Epithelial cell of esophagus (primary cell): ENCODE measurements around the gene ARID1A.

ENCODE experiments used
- DNase-seq: peaks from one replicate; pipeline ENCODE4 v3.0.0; 2010; ENCODE audit warnings: low read depth
- H3K4me3 ChIP-seq: 2 replicates; pipeline ENCODE4 v1.5.1; 2011; ENCODE audit warnings: mild to moderate bottlenecking, low read length, control low read depth
- CTCF ChIP-seq: IDR thresholded peaks from 2 replicates; pipeline ENCODE4 v1.5.1; 2011; ENCODE audit warnings: low read depth, mild to moderate bottlenecking, low read length, control low read depth, inconsistent platforms; ENCODE audit not compliant: insufficient read depth; ENCODE audit errors: missing control alignments

Gene ARID1A

GRCh38 chr1:26686795-26687194 lies 9.0 kb upstream of the ARID1A start:
- H3K4me3 ChIP-seq, result no peak overlapping the region
- TF ChIP-seq CTCF, result no peak
- DNase-seq, result no peak

- no peak for TF ChIP-seq CTCF
- no peak for DNase-seq
- no peak overlapping the region for H3K4me3 ChIP-seq
Observed at GRCh38 chr1:26689504-26689903, 6.3 kb upstream of the ARID1A start.

DNA sequence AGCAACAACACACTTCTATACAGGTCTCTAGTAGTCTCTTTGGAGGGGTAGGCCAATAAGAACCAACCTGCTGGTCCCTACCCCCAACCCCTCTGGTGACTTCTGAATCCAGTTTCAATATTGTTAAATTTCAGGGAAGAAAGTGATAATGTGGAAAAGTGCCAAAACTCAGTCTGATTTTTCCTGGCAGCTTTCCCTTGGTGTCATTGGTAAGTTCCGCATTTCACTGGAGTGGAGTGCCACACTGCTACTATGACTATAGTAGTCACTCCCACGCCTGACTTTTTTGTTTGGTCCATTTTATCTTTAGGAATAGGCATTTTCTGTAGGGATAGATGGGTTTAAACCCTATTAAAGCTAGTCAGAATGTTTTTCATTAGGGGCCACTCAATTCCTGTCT lies 5.7 kb upstream of the ARID1A start:
- TF ChIP-seq CTCF, result no peak
- no peak overlapping the region for H3K4me3 ChIP-seq
- no peak for DNase-seq

DNA sequence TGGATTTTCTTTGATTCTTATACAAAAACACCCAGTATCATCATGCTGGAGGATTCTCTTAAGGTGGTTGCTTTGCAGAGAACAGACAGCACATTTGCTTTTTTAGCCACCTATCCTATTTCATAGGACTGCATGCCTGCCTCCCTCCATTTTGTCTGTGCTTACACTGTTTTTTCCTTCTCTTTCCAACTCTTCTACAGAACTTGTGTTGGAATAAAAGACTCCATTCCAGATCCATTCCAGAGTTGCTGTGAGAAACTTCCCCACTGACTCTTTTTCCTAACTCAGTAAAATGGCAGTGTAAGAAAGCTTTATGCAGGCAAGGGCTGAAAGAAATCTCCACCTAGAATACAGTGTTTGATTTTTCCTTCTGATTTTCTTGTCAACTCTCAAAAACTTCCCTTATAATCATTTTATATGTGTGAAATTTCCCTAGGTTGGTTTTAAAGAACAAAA lies 5.2 kb upstream of the ARID1A start:
- no peak for DNase-seq
- H3K4me3 ChIP-seq, result no peak overlapping the region
- no peak for TF ChIP-seq CTCF

DNA sequence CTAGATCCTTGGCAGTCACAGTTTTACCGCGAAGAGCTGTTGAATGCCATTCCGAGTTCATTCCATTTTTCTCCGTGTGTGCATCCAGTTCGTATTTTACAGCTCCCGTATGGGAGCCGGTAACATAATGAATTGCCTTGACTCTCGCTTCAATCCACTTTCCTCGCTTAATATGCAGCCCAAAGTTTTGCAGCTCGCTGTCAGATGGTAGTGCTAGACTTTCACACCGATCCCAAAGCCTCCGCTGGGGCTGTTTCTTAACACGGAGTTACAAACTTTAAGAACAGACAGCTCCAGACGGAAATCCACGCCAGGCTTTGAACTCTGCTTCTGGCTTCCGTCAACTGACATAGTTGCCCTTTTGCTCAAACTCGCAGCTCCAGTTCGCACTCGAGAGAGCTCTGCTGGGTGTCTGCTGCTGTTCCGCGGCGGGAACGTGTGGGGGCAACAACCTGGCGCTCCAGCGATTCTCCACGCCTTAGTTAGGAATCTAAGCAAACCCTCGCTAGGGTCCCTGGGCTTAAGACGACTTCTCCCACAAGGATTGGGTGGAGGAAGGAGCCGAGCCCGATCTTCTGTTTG lies 3.5 kb upstream of the ARID1A start:
- H3K4me3 ChIP-seq, result peak overlapping the region; percentile 73
- peak; percentile 95 for DNase-seq
- TF ChIP-seq CTCF, result peak; percentile 17

DNA sequence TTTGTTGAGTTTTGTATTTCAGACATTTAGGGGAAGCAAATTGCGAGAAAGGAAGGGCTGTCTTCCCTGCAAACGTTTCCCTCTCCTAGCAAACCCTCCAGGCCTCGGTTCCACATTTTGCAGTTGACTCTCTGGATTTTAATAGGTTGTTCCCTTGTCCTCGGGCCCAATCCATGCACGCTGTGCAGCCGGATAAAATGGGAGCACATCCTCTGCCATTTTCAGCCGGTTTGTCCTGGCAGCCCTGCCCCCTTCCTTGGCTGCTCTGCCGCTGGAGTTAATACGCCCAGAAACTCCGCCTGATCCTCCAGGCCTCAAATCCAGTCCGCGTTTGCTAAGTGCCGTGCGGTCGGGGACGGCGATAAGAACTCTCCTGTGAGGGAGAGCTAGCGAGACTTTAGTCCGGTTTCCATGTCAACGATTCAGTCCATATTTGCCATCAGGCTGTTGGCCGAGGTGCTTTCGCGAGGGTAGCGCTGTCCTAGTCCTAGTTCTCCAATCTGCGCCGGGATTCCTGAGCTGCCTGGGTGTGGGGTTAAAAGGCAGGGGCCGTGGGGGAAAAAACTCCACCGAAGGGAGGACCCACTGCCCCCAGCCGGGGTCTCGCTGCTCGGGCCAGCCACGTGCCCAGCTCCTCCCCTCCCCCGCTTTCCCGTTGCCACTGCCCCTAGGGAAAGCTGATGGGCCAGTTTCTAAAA lies 2.9 kb upstream of the ARID1A start:
- peak; percentile 99 for DNase-seq
- peak; percentile 0 for TF ChIP-seq CTCF
- H3K4me3 ChIP-seq, result peak overlapping the region; percentile 73
